MV-4-11 (cell line): Measurements from ENCODE around the gene GRID1.

Experiments
- DNase-seq: peaks from one replicate; lab custom pipeline; 2025; lab: John Stamatoyannopoulos, UW

The GRID1 gene

GRCh38 chr10:85925201-85925750 lies 441.3 kb downstream of the GRID1 start:
- no peak for DNase-seq

- no peak for DNase-seq
Measured at GRCh38 chr10:85924382-85925102, 442.1 kb downstream of the GRID1 start.

GRCh38 chr10:85922356-85923129 lies 444.1 kb downstream of the GRID1 start:
- DNase-seq = no peak

- no peak for DNase-seq
Measured at GRCh38 chr10:85921789-85922188, 444.8 kb downstream of the GRID1 start.

GRCh38 chr10:85920311-85920710 lies 446.3 kb downstream of the GRID1 start:
- DNase-seq = no peak

- DNase-seq = no peak
Measured at GRCh38 chr10:85919491-85920021, 447.0 kb downstream of the GRID1 start.

- DNase-seq = no peak
Measured at GRCh38 chr10:85918371-85918770, 448.2 kb downstream of the GRID1 start.

GRCh38 chr10:85917601-85918000 lies 449.0 kb downstream of the GRID1 start:
- DNase-seq = no peak

GRCh38 chr10:85916994-85917573 lies 449.5 kb downstream of the GRID1 start:
- DNase-seq = no peak

GRCh38 chr10:85916286-85916685 lies 450.3 kb downstream of the GRID1 start:
- no peak for DNase-seq

- no peak for DNase-seq
Measured at GRCh38 chr10:85915245-85915846, 451.2 kb downstream of the GRID1 start.

GRCh38 chr10:85914720-85915119 lies 451.9 kb downstream of the GRID1 start:
- no peak for DNase-seq

GRCh38 chr10:85908462-85908861 lies 458.1 kb downstream of the GRID1 start:
- no peak for DNase-seq

GRCh38 chr10:85902051-85902450 lies 464.5 kb downstream of the GRID1 start:
- DNase-seq = no peak

- no peak for DNase-seq
Measured at GRCh38 chr10:85901599-85901998, 465.0 kb downstream of the GRID1 start.

- no peak for DNase-seq
Measured at GRCh38 chr10:85900487-85900886, 466.1 kb downstream of the GRID1 start.

- no peak for DNase-seq
Measured at GRCh38 chr10:85900061-85900460, 466.5 kb downstream of the GRID1 start.

GRCh38 chr10:85891472-85891871 lies 475.1 kb downstream of the GRID1 start:
- no peak for DNase-seq

GRCh38 chr10:85888559-85888958 lies 478.0 kb downstream of the GRID1 start:
- DNase-seq = no peak

GRCh38 chr10:85888004-85888403 lies 478.6 kb downstream of the GRID1 start:
- no peak for DNase-seq

GRCh38 chr10:85874208-85874607 lies 492.4 kb downstream of the GRID1 start:
- no peak for DNase-seq

GRCh38 chr10:85873063-85873462 lies 493.5 kb downstream of the GRID1 start:
- no peak for DNase-seq
